Superior temporal gyrus (tissue), 1 donor: ENCODE data around the gene CIC.
A peak's percentile ranks its signal among the peaks of the same experiment; 100 is the strongest.

Experiments
- DNase-seq: peaks from one replicate; pipeline ENCODE4 v3.0.0-alpha.2; 2016; ENCODE audit errors: extremely low spot score

CIC gene

DNA sequence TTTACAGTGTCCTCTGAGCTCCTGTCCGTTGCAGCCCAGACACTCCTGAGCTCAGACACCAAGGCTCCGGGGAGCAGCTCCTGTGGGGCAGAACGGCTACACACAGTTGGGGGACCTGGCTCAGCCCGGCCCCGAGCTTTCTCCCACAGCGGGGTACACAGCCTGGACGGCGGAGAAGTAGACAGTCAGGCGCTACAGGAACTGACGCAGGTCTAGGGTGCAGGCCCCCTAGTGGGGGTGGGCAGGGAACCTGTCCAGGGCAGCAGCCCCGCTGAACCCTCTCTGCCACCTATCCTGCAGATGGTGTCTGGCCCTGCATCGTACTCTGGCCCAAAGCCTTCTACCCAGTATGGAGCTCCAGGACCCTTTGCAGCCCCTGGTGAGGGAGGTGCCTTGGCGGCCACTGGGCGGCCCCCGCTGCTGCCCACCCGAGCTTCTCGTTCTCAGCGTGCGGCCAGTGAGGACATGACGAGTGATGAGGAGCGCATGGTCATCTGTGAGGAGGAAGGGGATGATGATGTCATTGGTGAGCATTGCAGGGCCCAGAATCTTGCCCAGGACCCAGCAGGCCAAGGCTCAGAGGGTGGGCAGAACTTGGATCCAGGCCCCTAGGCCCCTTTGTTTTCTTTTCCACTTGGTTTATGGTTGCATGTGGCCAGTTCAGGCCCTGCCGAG, 20.0 kb downstream of the CIC start:
- no peak for DNase-seq

GRCh38 chr19:42289556-42290041, 20.5 kb downstream of the CIC start:
- DNase-seq = no peak

DNA sequence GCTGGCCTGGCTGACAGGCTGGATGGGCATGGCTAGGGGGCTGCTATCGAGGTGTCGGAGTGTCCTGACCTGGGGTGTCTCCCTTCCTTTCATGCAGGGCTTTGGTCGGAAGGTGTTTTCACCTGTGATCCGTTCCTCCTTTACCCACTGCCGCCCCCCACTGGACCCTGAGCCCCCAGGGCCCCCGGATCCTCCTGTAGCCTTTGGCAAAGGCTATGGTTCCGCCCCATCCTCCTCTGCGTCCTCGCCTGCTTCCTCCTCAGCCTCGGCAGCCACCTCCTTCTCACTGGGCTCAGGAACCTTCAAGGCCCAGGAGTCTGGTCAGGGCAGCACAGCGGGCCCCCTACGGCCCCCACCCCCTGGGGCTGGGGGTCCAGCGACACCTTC, 21.1 kb downstream of the CIC start:
- no peak for DNase-seq

GRCh38 chr19:42290523-42291434, 21.7 kb downstream of the CIC start:
- DNase-seq = no peak

- DNase-seq = no peak
These were observed 22.4 kb downstream of the CIC start for GRCh38 chr19:42291435-42291810.

GRCh38 chr19:42292042-42292960, 23.2 kb downstream of the CIC start:
- DNase-seq = no peak

DNA sequence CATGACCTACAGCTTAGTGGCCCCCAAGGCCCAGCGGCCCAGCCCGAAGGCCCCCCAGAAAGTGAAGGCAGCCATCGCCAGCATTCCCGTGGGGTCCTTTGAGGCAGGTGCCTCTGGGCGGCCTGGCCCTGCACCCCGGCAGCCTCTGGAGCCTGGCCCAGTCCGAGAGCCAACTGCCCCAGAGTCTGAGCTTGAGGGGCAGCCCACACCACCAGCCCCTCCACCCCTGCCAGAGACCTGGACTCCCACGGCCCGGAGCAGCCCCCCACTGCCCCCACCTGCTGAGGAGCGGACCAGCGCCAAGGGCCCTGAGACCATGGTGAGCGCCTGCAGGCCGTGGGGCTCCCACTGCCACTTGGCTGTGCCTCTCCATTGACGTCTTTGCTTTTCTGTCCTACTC, 23.9 kb downstream of the CIC start:
- DNase-seq = no peak

GRCh38 chr19:42293540-42293939, 24.5 kb downstream of the CIC start:
- DNase-seq = no peak

DNA sequence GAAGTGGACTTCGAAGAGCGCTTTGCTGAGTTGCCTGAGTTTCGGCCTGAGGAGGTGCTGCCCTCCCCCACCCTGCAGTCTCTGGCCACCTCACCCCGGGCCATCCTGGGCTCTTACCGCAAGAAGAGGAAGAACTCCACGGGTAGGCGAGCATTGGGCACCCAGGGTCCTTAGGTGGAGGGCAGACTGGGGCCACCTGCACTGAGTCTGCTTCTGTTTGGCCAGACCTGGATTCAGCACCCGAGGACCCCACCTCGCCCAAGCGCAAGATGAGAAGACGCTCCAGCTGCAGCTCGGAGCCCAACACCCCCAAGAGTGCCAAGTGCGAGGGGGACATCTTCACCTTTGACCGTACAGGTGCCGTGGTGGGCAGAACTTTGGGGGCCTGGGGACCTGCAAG, 24.9 kb downstream of the CIC start:
- DNase-seq = no peak

DNA sequence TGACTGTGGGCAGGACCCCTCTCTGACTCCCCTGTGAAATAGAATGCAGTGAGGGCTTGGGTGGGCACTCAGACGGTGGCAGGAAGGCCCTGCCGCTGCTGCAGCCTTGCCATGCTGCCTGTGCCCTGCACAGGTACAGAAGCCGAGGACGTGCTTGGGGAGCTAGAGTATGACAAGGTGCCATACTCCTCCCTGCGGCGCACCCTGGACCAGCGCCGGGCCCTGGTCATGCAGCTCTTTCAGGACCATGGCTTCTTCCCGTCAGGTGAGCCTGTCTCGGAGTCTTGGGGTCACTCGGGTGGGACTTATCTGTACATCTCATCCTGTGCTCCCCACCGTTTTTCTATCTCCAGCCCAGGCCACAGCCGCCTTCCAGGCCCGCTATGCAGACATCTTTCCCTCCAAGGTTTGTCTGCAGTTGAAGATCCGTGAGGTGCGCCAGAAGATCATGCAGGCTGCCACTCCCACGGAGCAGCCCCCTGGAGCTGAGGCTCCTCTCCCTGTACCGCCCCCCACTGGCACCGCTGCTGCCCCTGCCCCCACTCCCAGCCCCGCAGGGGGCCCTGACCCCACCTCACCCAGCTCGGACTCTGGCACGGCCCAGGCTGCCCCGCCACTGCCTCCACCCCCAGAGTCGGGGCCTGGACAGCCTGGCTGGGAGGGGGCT, 25.6 kb downstream of the CIC start:
- DNase-seq = no peak

DNA sequence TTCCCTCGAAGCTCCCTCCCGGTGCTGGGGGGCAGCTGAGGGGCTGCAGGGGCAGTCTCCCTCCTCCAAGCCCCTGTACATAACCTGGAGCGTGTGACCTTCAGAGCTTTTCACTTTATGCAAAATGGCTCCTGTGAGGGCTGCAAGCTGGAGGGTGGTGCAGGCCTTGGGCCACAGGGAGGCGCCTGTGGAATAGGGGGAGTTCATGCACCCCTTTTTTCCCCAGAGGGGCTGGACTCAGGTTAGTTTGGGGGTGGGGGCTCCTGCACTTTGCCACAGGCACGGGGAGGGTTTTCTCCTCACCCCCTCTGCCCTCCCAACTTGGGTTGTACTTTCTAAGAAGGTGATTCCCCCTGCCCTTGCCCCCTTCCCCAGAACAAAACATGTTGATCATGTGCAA, 26.3 kb downstream of the CIC start:
- no peak for DNase-seq

- DNase-seq = peak; percentile 83
These were observed 26.9 kb downstream of the CIC start for GRCh38 chr19:42295831-42296525.

DNA sequence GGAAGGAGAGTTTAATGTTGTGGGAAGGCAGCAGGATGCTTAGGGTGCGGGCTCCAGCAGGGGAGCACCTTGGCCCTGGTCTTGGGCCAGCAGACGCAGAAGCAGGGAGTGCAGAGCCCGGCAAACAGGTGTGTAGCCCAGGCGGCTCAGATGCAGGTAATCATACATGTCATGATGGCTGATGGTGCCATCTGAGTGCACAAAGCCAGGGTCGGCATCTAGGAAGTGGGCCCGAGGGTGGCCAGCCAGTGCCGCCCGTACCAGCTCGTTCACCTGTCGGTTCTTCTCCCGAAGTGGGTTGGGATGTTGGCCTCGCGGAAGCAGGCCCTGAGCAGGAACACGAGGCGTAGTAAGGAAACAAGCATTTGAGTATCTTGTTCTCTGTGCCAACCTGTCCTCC, 28.0 kb downstream of the CIC start:
- no peak for DNase-seq

DNA sequence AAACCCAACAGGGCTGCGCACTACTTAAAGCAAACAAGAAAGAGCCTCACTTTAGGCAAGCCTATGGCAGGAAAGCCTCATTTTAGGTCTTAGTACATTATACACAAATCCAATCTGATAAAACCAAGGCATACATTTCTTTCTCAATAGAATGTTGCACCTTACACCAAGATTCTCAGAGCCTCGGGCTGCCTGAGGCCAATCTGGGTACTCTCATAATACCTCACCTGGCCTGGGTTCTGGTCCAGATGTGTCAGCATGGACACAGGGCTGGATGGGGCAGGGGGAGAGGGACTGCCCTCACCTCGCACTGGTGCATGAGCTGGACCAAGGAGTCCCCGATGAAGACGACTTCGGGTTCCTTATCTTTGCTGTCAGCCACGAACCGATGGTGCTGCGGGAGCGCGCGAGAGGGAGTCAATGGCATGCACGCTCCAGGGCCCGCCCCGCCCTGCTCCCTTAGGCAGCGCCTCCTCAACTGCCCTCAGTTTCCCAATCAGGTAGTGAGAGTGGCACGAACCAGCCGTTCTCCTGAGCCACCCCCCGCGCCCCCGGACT, 32.7 kb downstream of the CIC start, which contains the start of gene PRR19:
Gene PRR19, plus strand, starts transcription at position 487 of the 558 bp plus-strand sequence. CDS start 7,453 bp downstream, outside the sequence.
- no peak for DNase-seq

- no peak for DNase-seq
These were observed 34.0 kb downstream of the CIC start for GRCh38 chr19:42303101-42303464.

DNA sequence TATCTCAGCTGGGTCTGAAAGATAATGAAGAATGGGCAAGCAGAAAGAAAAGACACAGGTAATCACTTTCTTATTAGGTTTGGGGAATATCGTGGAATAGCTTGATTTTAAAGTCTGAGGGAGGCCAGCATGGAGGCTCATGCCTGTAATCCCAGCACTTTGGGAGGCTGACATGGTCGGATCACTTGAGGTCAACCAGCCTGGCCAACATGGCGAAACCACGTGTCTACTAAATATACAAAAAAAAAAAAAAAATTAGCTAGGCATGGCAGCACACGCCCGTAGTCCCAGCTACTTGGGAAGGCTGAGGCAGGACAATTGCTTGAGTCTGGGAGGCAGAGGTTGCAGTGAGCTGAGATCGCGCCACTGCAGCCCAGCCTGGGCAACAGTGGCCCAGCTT, 34.8 kb downstream of the CIC start:
- no peak for DNase-seq

DNA sequence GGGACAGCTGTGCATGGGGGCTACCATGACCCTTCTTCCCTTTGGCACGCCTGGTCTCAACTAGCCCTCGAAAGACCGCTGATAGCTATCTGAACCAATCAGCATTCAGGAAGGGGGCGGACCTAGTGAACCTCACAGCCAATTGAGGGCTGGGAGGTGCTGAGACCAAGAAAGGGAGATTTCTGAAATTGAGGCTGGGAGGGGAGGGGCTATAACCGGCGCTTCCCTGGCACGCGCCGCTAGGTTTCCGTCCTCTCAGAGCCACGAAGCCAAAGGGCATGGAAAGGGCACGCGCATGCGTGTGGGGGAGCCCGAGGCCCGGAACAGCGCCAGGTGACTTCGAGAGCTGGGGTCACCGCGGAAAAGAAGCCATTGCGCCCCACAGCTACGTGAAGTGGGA, 37.6 kb downstream of the CIC start:
- DNase-seq = no peak

DNA sequence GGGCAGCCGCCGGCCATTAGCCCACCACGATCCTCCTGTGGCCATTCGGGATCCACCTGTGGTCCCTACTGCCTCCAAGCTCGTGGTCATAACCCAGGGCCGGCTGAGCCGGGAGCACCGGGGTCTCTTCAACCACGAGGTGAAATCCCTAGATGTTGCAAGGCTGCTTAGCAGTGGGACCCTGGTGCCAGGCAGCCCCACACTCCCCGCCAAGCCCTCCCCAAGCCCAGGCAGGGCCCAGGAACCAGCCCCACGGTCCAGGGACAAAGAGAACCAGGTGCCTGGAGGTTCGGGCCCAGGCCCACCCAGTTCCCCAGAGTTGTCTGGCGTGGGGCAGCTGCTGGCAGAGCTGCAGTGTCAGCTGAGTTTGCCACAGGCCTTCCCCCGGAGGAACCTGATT, 40.6 kb downstream of the CIC start:
- no peak for DNase-seq

DNA sequence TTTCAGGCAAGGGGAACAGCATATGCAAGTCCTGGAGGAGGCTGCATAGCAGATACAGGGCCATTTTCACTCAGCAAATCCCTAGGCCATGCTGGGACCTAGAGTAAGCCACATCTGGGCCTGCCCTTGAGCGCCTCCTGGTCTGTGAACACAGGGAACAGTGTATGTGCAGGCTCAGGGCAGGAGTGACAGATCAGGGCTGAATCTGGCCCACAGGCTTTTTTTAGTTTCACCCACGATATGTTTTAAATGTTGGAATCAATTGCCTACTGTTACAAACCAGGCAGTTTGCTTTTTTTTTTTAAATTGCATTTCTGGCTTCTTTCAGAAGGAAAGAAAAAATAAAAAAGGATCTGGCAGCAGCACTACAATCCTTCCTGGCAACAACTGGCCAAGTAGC, 42.6 kb downstream of the CIC start:
- no peak for DNase-seq

DNA sequence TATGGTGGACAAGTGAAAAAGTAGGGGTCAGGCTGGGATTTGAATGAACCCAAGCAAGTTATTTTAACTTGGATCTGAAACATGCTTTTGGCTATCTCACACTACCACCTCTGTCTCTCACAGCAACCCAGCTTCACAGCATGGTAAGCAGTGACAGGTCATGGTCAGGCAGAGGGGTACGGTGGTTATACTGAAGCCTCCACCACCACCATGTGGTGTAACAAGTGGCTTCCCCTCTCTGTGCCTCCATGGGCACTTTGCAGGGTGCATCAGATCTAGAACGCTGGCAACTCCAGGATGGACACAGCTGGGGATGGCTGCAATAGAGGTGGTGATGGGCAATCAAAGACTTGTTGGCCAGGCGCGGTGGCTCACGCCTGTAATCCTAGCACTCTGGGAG, 43.3 kb downstream of the CIC start:
- DNase-seq = no peak
